GM19035 (cell line): ENCODE measurements around the gene EIF4G3.
"Not testable (repeated sequence)": the region's sequence is repeated elsewhere in the genome, so short reads cannot be mapped to it uniquely, and the experiment has no call there.

ENCODE experiments used
- ATAC-seq: cut with Tn5 transposase; IDR thresholded peaks from one replicate; pipeline ENCODE4 v1.9.1; 2021; ENCODE audit not compliant: unreplicated experiment

EIF4G3 gene

GRCh38 chr1:21185221-21185731 lies 8.6 kb upstream of the EIF4G3 start:
- no peak for ATAC-seq

GRCh38 chr1:21184276-21184675 lies 7.6 kb upstream of the EIF4G3 start:
- no peak for ATAC-seq

GRCh38 chr1:21182181-21182731 lies 5.6 kb upstream of the EIF4G3 start:
- ATAC-seq, result no peak

GRCh38 chr1:21178271-21178670 lies 1.6 kb upstream of the EIF4G3 start:
- not testable (repeated sequence) for ATAC-seq

GRCh38 chr1:21175670-21176581 lies 771 bp downstream of the EIF4G3 start:
- peak; percentile 18 for ATAC-seq

- ATAC-seq, result no peak
These were observed 1.4 kb downstream of the EIF4G3 start for GRCh38 chr1:21175324-21175669.

GRCh38 chr1:21174654-21175323 lies 1.9 kb downstream of the EIF4G3 start:
- no peak for ATAC-seq

- no peak for ATAC-seq
These were observed 2.5 kb downstream of the EIF4G3 start for GRCh38 chr1:21174230-21174629.

GRCh38 chr1:21173096-21173495 lies 3.6 kb downstream of the EIF4G3 start:
- ATAC-seq, result not testable (repeated sequence)

GRCh38 chr1:21170837-21171236 lies 5.9 kb downstream of the EIF4G3 start:
- ATAC-seq, result not testable (repeated sequence)

GRCh38 chr1:21168444-21168843 lies 8.3 kb downstream of the EIF4G3 start:
- no peak for ATAC-seq

GRCh38 chr1:21165646-21166045 lies 11.1 kb downstream of the EIF4G3 start:
- no peak for ATAC-seq

- ATAC-seq, result no peak
These were observed 11.6 kb downstream of the EIF4G3 start for GRCh38 chr1:21165076-21165475.

GRCh38 chr1:21164266-21164665 lies 12.4 kb downstream of the EIF4G3 start:
- no peak for ATAC-seq

GRCh38 chr1:21162740-21163464 lies 13.8 kb downstream of the EIF4G3 start:
- no peak for ATAC-seq

GRCh38 chr1:21161842-21162241 lies 14.9 kb downstream of the EIF4G3 start:
- no peak for ATAC-seq

- no peak for ATAC-seq
These were observed 16.4 kb downstream of the EIF4G3 start for GRCh38 chr1:21160263-21160796.

GRCh38 chr1:21157868-21158267 lies 18.8 kb downstream of the EIF4G3 start:
- no peak for ATAC-seq

- no peak for ATAC-seq
These were observed 19.6 kb downstream of the EIF4G3 start for GRCh38 chr1:21157054-21157453.

- ATAC-seq, result no peak
These were observed 20.7 kb downstream of the EIF4G3 start for GRCh38 chr1:21156019-21156418.

- no peak for ATAC-seq
These were observed 22.0 kb downstream of the EIF4G3 start for GRCh38 chr1:21154717-21155116.
